ENCODE data around the gene PTPA.

PTPA gene

DNA sequence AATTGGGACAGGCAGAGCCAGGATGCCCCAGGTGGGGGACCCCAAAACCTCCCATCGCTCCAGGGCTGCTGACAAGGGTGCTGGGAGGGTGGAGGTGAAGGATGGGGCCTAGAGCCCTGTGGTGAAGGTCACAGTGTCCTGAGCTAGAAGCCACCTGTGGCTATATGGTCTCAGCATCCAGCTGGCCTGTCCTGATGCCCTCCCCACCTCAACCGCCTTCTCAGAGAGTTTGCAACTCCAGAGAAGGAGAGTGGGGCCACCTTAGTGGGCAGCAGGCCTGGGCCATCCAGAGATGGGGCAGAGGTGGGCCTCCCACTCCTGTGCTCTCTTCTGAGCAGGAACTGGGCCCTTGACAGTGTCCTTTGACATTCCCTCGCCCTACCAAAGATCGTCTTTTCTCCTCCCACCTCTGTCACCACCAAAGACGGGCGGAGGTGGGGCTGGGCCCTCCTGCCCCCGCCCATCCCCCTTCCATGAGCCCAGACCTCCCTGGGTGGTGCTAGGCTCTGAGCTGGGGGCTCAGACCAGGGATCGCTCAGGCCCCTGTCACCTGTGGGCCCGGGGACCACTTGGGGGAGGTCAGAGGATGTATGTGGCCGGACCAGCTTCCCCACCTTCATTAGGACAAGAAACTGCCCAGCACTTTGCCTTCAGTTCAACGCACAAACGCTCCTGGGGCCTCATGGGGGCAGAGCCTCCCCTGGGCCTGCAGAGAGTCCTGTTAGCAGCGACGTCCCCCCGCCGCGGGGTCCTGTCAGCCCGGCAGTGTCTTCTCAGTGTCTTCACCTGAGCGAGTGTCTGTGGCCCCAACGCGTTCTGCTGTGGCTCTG lies 40.3 kb upstream of the PTPA start:
- Histone ChIP-seq H2AFZ (ENCODE audit: low read length) (no peak overlapping the region), H3K4me1 (ENCODE audit: low read length) (no peaks in the 10 kb centered on the region), H3K4me3 (ENCODE audit: low read length) (no peak overlapping the region), H3K27me3 (replicated peaks; ENCODE audit: insufficient read depth, low read length) (no peaks in the 10 kb centered on the region), H3K79me2 (ENCODE audit: low read length) (no peaks in the 10 kb centered on the region), H3K4me2 (ENCODE audit: low read depth, low read length) (no peak overlapping the region), H3K9ac (ENCODE audit: low read length) (no peak overlapping the region), H3K9me2 (replicated peaks; ENCODE audit: insufficient read depth, low read length) (no peaks in the 10 kb centered on the region), H4K20me1 (ENCODE audit: insufficient read depth, low read length) (no peaks in the 10 kb centered on the region), H3K27ac (ENCODE audit: low read length) (no peak overlapping the region), H3F3A (ENCODE audit: insufficient read depth, low read length) (no peaks in the 10 kb centered on the region), H3K9me3 (replicated peaks; ENCODE audit: insufficient read depth, low read length) (no peaks in the 10 kb centered on the region), H3K36me3 (replicated peaks; ENCODE audit: insufficient read depth, low read length) (no peaks in the 10 kb centered on the region)
- TF ChIP-seq EZH2phosphoT487 (IDR thresholded peaks at IDR 0.05; ENCODE audit: low read length) = no peak
- TF ChIP-seq EZH2 (optimal IDR thresholded peaks at IDR 0.05; ENCODE audit: low read depth, low read length) = no peak
- TF ChIP-seq, protein P1, sequence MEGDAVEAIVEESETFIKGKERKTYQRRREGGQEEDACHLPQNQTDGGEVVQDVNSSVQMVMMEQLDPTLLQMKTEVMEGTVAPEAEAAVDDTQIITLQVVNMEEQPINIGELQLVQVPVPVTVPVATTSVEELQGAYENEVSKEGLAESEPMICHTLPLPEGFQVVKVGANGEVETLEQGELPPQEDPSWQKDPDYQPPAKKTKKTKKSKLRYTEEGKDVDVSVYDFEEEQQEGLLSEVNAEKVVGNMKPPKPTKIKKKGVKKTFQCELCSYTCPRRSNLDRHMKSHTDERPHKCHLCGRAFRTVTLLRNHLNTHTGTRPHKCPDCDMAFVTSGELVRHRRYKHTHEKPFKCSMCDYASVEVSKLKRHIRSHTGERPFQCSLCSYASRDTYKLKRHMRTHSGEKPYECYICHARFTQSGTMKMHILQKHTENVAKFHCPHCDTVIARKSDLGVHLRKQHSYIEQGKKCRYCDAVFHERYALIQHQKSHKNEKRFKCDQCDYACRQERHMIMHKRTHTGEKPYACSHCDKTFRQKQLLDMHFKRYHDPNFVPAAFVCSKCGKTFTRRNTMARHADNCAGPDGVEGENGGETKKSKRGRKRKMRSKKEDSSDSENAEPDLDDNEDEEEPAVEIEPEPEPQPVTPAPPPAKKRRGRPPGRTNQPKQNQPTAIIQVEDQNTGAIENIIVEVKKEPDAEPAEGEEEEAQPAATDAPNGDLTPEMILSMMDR (IDR thresholded peaks at IDR 0.05; ENCODE audit: low read length) = no peak
- no peak for DNase-seq

DNA sequence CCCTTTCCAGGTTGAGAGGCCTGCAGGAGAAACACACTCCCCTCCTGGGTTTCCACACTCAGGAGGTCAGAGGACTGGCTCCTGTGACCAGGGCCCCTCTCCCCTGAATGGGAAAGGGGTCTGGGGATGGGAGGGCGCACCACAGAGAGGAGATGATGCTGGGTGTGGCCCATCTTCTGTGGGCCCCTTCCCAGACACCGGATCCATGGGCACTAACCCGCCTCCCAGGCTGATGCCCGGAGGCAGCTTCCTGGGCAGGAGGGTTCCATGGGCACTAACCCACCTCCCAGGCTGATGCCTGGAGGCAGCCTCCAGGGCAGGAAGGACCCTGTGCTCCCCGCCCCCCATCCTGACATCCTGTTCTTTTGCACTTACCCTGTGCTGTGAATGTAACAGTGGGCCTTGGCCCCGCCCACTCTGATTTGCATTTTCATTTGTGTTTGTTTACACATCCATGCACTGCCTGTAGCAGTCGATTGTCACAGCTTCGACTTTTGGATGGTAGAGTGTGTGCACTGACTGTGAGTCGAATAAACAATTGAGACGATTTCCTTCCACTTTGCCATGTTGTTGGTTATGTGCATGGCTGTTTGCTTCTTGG lies 39.6 kb upstream of the PTPA start:
- no peaks in the 10 kb centered on the region for H3F3A ChIP-seq (ENCODE audit: insufficient read depth, low read length)
- no peak overlapping the region for H3K4me2 ChIP-seq (ENCODE audit: low read depth, low read length)
- no peak overlapping the region for H3K4me3 ChIP-seq (ENCODE audit: low read length)
- H3K4me1 ChIP-seq (ENCODE audit: low read length) = no peaks in the 10 kb centered on the region
- no peaks in the 10 kb centered on the region for H3K9me2 ChIP-seq (replicated peaks; ENCODE audit: insufficient read depth, low read length)
- TF ChIP-seq, protein P1 (IDR thresholded peaks at IDR 0.05; ENCODE audit: low read length) = no peak
- TF ChIP-seq EZH2 (optimal IDR thresholded peaks at IDR 0.05; ENCODE audit: low read depth, low read length) = no peak
- no peaks in the 10 kb centered on the region for H3K36me3 ChIP-seq (replicated peaks; ENCODE audit: insufficient read depth, low read length)
- no peaks in the 10 kb centered on the region for H4K20me1 ChIP-seq (ENCODE audit: insufficient read depth, low read length)
- no peaks in the 10 kb centered on the region for H3K79me2 ChIP-seq (ENCODE audit: low read length)
- H3K27me3 ChIP-seq (replicated peaks; ENCODE audit: insufficient read depth, low read length) = no peaks in the 10 kb centered on the region
- DNase-seq = no peak
- no peaks in the 10 kb centered on the region for H3K9me3 ChIP-seq (replicated peaks; ENCODE audit: insufficient read depth, low read length)
- H3K27ac ChIP-seq (ENCODE audit: low read length) = no peak overlapping the region
- no peak overlapping the region for H2AFZ ChIP-seq (ENCODE audit: low read length)
- H3K9ac ChIP-seq (ENCODE audit: low read length) = no peak overlapping the region

DNA sequence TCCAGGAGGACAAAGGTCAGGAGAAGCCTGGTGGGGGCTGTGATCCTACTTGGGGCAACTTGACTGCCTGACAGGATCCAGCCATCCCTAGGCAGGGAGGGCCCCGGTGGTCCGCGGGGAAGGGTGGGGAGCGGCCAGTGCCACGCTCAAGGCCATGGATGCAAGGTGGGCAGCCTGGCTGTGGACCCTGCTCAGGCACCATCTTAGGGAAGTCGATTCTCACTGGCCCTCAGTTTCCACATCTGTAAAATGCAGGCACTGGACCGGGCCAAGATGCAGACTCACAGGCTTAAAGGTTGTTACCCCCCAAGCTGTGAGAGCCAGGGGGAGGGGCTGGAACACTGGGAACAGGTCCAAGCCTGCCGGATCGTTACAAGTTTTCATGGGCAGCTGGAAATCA lies 39.0 kb upstream of the PTPA start:
- Histone ChIP-seq H3K79me2 (ENCODE audit: low read length) (no peaks in the 10 kb centered on the region), H3K27me3 (replicated peaks; ENCODE audit: insufficient read depth, low read length) (no peaks in the 10 kb centered on the region), H3K4me2 (ENCODE audit: low read depth, low read length) (no peak overlapping the region), H3K4me1 (ENCODE audit: low read length) (no peaks in the 10 kb centered on the region), H3K36me3 (replicated peaks; ENCODE audit: insufficient read depth, low read length) (no peaks in the 10 kb centered on the region), H3K27ac (ENCODE audit: low read length) (no peak overlapping the region), H3K4me3 (ENCODE audit: low read length) (no peak overlapping the region), H4K20me1 (ENCODE audit: insufficient read depth, low read length) (no peaks in the 10 kb centered on the region), H2AFZ (ENCODE audit: low read length) (no peak overlapping the region), H3F3A (ENCODE audit: insufficient read depth, low read length) (no peaks in the 10 kb centered on the region), H3K9me3 (replicated peaks; ENCODE audit: insufficient read depth, low read length) (no peaks in the 10 kb centered on the region), H3K9ac (ENCODE audit: low read length) (no peak overlapping the region), H3K9me2 (replicated peaks; ENCODE audit: insufficient read depth, low read length) (no peaks in the 10 kb centered on the region)
- no peak for TF ChIP-seq EZH2phosphoT487 (IDR thresholded peaks at IDR 0.05; ENCODE audit: low read length)
- no peak for TF ChIP-seq EZH2 (optimal IDR thresholded peaks at IDR 0.05; ENCODE audit: low read depth, low read length)
- TF ChIP-seq, protein P1 (IDR thresholded peaks at IDR 0.05; ENCODE audit: low read length) = no peak
- no peak for DNase-seq
